K562 treated with DMSO at 1 percent for 48 hours (cell line): ENCODE results near the gene PHLDB1. TPM values are rescaled to one million over a fixed set of nuclear protein-coding genes. Genes with fewer than 3 reads are reported as not detected.

ENCODE experiments used
- total RNA-seq: library from RNA; unstranded; fragments of 300-600 nt; gene quantifications from 2 replicates; pipeline ENCODE4 v1.2.3, GENCODE V29; 2022; ENCODE audit warnings: low replicate concordance; ENCODE audit errors: extremely low read depth

The PHLDB1 gene
- total RNA-seq, result not detected in 2 replicates

DNA sequence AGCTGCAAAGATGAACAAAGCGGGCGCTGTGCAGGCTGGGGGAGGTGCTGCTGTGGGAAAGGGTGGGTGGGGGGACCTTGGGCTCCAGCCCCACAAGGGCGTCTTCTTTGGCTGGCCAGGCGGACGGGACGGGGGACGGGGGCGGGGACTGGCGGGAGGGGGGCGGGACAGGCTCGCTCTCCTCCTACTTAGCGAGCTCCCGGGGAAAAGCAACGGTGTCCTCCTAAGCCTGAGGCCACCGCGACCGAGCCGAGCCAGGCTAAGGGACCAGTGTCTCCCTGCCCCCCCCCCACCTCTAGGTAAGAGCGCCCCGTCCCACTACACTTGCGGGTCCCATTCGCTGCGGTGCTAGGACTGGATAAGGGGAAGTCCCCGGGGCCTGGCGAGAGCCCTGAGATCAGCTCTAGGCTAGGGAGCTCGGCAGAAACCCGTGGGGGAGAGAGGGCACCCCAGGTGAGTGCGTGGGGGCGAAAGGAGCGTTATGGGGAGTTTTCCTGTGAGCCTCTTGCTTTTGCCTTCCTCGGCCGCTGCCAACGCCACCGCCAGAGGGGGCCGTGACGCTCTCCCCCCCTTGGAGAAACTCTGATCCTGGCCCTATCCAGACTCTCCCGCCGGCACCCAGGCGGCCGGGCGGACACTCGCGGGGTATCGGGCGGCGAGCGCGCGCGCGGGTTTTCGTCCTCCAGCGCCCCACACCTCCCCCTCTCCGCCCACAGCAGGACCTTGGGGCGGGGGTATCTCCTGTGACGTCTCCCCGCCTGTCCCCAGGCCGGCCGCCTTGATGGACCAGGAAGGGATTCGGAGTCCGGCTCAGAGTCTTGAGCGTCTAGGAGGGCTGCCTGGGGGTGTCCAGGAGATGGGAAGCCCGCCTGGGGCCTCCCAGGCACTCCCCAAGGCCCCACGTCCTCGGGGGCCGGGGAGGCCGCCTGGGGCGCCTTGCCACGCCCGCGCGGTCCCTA is at the start of gene PHLDB1:
TSS of gene PHLDB1 (plus strand) at position 215 of the 959 bp plus-strand sequence. CDS start 6,222 bp downstream, outside the sequence.

DNA sequence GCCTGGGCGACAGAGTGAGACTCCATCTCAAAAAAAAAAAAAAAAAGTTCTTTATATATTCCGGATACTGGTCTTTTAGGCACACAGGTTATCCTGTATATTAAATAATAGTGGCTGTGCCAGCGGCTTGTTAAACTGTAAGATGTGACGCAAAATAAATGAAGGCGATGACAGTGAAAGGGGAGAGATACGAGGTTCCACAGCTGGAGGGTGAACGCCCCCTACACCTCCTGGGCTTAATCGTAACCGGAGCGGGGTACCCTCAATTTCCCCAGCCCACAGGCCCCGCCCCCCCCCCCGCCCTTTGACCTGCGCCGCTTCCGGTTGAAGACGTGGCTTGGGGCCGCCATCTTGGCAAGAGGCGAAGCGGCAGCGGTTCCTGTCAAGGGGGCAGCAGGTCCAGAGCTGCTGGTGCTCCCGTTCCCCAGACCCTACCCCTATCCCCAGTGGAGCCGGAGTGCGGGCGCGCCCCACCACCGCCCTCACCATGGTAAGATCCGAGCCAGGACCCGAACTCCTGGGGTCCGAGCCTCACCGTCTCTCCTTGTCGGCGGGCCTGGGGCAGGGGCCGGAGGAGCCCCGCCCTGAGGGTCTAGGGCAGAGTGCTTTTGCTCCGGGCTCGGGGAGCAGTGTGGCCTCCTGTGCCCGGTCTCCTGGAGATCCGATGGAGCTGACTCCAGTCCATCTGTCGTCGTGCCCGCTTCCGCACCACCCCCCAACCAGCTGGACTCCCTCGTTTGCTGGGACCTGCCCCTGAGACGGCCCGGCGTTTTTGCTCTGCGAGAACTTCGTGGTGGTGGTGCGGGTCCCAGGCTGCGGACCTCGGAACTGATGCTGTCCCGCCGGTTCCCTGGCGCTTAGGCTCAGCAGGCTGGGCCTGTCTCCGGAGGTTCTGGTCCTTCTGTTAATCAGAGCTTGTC is 35.1 kb upstream of the PHLDB1 start, which contains the start of gene ARCN1:
TSS of gene ARCN1 (plus strand) at position 349 of the 920 bp plus-strand sequence. CDS start at position 488, 139 bp downstream.

DNA sequence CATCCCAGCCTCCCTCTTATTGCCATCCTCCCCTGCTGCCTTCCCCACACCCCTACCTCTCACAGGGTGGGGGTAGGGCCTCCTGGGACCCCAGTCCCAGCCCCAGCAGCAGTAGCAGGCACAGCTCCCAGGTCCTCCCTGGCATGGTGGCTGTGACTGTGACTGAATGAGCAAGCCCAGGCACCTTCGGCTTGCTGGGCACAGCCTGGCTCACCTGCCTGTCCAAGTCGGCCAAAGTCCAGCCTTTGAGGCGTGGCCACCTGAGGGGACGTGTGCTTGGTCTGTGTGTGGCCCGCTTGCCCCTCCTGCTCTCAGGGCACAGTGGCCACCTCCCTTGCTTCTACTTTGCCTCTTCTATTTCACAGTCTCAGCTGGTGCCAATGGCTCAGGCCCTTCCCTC is 72.1 kb downstream of the PHLDB1 start, which contains the start of gene TREH:
TSS of gene TREH (minus strand) at position 168 of the 400 bp plus-strand sequence. CDS start at position 145, 23 bp downstream.

Other genes with a start within 250 kb of the PHLDB1 start
- not detected in 2 replicates for gene UBE4A, start 248.0 kb upstream of the PHLDB1 start, total RNA-seq
- gene ATP5MG, start 206.0 kb upstream of the PHLDB1 start, total RNA-seq, result not detected in 2 replicates
- gene KMT2A, start 171.1 kb upstream of the PHLDB1 start, total RNA-seq, result not detected in 2 replicates
- not detected in 2 replicates for gene TTC36, start 80.1 kb upstream of the PHLDB1 start, total RNA-seq
- not detected in 2 replicates for gene TMEM25, start 76.4 kb upstream of the PHLDB1 start, total RNA-seq
- gene IFT46, start 41.7 kb upstream of the PHLDB1 start, total RNA-seq, result not detected in 2 replicates
- 94.5 TPM in 1 of 2 replicates, not detected in the other for gene ARCN1, start 35.2 kb upstream of the PHLDB1 start, total RNA-seq
- not detected in 2 replicates for gene TREH, start 72.0 kb downstream of the PHLDB1 start, total RNA-seq
- not detected in 2 replicates for gene DDX6, start 183.5 kb downstream of the PHLDB1 start, total RNA-seq